ENCODE measurements around the gene JAK1.

JAK1 gene

GRCh38 chr1:64874666-64875065 lies 91.7 kb downstream of the JAK1 start:
- no peak for DNase-seq (ENCODE audit: extremely low read depth, low read depth)
- no peak for TF ChIP-seq CTCF (IDR thresholded peaks at IDR 0.05; ENCODE audit: low read depth, low read length)

DNA sequence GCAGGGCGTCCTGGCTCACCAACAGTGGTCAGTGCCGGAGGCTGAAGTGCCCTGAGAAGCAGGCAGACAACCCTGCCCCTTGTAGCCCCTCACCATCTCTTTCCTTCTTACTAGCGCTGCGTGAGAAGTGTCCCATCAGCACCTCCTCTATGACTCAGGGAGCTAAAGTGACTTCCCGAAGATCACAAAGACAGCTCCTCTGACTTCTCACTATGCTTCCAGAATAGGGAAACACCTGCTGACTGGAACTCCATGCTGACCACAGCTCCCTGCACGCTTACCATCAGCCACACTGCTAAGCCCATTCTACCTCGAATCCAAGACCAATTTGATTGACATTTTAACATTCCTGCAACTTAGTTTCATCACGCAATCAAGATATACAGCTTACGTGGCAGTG lies 92.8 kb downstream of the JAK1 start:
- DNase-seq (ENCODE audit: extremely low read depth, low read depth): no peak
- TF ChIP-seq CTCF (IDR thresholded peaks at IDR 0.05; ENCODE audit: low read depth, low read length): no peak

DNA sequence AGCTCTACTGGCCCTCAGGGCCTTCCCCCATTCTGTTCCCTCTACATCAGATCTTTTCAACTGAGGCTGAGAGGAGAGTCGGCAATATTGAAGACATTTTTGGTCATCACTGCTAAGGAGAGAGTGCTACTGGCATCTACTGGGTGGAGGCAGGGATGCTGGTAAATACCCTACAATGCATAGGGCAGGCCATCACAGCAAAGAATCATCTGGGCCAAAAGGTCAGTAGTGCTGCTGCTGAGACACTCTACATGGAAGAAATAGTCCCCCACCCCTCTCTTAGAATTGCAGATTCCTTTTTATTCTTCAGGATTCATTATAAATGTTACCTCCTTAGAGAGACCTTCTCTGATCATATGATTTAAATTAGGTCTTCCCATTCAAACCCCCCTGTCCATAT lies 94.3 kb downstream of the JAK1 start:
- no peak for TF ChIP-seq CTCF (IDR thresholded peaks at IDR 0.05; ENCODE audit: low read depth, low read length)
- DNase-seq (ENCODE audit: extremely low read depth, low read depth): no peak

GRCh38 chr1:64871256-64871655 lies 95.1 kb downstream of the JAK1 start:
- no peak for TF ChIP-seq CTCF (IDR thresholded peaks at IDR 0.05; ENCODE audit: low read depth, low read length)
- no peak for DNase-seq (ENCODE audit: extremely low read depth, low read depth)

DNA sequence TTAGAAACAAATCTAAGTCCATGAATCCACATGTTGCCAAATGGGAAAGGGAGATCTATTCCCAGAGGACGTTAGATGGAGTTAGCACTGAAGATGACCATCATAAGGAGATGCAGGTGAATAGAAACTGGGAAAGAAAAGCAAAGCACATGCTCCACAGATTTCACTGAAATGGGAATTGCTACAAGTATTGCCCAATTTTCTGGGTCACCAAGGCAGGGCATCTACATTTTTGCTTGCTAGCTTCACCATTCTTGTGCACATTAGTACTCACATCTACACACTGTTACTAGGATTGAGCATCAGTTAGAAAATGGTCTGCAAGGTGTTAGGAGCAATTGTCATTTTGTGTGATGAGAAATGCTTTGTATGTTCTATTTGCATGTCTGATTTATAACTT lies 99.1 kb downstream of the JAK1 start:
- no peak for TF ChIP-seq CTCF (IDR thresholded peaks at IDR 0.05; ENCODE audit: low read depth, low read length)
- no peak for DNase-seq (ENCODE audit: extremely low read depth, low read depth)

DNA sequence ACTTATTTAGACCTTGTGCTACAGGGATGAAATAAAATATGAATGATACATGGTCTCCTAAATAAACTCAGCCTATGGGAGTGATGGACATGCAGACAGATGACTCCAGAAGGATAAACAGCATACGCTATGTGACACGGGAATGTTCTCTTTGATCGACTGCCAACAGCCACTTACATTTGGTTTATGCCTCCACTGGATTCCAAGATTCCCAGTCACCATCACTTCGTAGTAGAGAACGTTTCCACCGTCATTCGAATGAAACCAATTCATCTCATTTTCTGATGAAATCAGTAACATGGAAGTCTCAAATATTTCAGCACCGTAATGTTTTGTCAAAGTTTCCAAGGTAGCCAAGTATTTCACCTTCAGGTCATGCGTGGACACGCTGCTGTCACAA lies 99.7 kb downstream of the JAK1 start:
- DNase-seq (ENCODE audit: extremely low read depth, low read depth): no peak
- TF ChIP-seq CTCF (IDR thresholded peaks at IDR 0.05; ENCODE audit: low read depth, low read length): no peak

DNA sequence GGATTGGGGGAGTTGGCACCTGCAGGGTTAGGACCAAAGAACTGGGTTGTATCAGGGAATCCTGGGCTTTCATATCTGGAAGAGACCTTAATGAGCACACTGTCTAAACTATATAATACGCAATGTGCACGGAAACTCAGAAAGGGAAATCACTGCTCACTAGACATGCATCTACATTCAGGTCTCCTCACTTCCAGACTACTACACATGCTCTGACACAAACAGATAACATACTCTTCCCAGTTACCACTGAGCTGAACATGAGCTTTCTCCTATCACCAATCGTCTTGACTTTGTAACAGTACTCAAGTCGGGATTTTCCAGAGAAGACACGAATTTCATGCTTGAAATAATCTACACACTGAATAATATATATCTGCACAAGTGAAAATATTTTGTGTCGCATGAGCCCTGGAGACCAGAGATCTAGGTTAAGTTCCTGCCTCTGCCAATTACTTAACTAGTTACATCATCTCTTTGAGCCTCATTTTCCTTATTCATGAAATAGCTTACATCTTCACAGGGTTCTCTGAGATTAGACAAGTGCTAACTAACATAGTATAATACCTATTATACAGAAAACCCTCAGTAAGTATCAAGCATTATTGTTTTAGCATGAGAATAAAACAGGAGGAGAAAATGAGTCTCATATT lies 101.1 kb downstream of the JAK1 start:
- TF ChIP-seq CTCF (IDR thresholded peaks at IDR 0.05; ENCODE audit: low read depth, low read length): no peak
- DNase-seq (ENCODE audit: extremely low read depth, low read depth): no peak

Measured in AG09319 (cell line).